SK-MEL-5 (cell line): ENCODE data around the gene MN1. TPM values are rescaled to one million over a fixed set of nuclear protein-coding genes. Genes with fewer than 3 reads are reported as not detected.

ENCODE experiments used
- DNase-seq: peaks from one replicate; pipeline ENCODE4 v3.0.0-alpha.2; 2016; ENCODE audit warnings: low read depth, low spot score
- in situ Hi-C: cut with HindIII; loops from 2 replicates; pipeline ENCODE4 v1.10.0; 2016; ENCODE audit warnings: low sequenced_read_pairs, high pct_unique_total_duplicates, low pct_unique_long_range_greater_than_20kb
- total RNA-seq: library from RNA; depleted of rRNA; stranded (reverse); fragments of >200 nt; shearing (Covaris generic); gene quantifications from 2 replicates; pipeline ENCODE4 v1.2.3, GENCODE V29; 2014

The MN1 gene
- total RNA-seq, 1 experiment from 2014 or later: 0.16 TPM

- in situ Hi-C loops: no loop called here
- DNase-seq: no peak
Observed at GRCh38 chr22:27737521-27737920, 64.0 kb downstream of the MN1 start.

- DNase-seq: no peak
- in situ Hi-C loops: no loop called here
Observed at GRCh38 chr22:27734066-27734465, 67.5 kb downstream of the MN1 start.

GRCh38 chr22:27732841-27733240 lies 68.7 kb downstream of the MN1 start:
- in situ Hi-C loops: no loop called here
- no peak for DNase-seq

- DNase-seq: no peak
- in situ Hi-C loops: no loop called here
Observed at GRCh38 chr22:27732391-27732790, 69.2 kb downstream of the MN1 start.

DNA sequence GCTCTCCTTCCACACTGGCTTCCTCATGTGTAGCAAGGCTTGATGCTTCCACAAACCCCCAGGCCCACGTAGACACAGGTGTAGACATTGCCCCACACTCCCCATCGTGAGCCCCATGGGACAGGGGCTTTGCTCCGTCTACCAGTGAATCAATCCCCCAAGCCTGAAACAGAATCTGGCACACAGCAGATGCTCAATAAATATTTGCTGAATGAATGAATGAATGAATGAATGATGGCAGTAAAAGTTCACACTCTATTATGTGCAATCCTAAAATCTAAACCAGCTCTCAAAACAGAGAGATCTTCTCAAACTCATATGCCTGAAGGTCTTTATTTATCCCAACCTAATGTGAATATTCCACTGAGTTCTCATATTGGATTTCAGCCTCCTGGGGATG lies 69.9 kb downstream of the MN1 start:
- in situ Hi-C loops: no loop called here
- no peak for DNase-seq

GRCh38 chr22:27730641-27731433 lies 70.7 kb downstream of the MN1 start:
- DNase-seq: no peak
- in situ Hi-C loops: no loop called here

DNA sequence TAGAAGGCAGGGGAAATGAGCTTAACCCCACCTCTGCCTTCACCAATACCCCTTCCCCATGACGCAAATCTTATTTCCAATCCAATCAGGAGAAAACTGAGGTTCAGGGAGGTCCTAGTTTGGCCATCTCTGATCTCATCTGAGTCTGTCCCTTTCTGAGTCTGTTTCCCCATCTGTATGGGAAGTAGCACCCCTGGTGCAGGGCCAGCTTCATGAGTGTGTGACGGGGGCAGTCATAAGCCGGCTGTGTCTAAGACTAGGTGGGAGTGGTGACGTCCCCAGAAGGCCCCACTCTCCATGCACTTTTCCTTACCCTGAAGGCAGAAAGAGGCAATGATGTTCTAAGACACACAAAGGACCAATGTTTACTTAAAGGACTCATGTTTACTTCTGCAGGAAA lies 72.3 kb downstream of the MN1 start:
- DNase-seq: no peak
- in situ Hi-C loops: no loop called here

GRCh38 chr22:27727673-27728451 lies 73.7 kb downstream of the MN1 start:
- DNase-seq: peak; percentile 27
- in situ Hi-C loops: no loop called here

GRCh38 chr22:27726686-27727449 lies 74.7 kb downstream of the MN1 start:
- in situ Hi-C loops: no loop called here
- no peak for DNase-seq

DNA sequence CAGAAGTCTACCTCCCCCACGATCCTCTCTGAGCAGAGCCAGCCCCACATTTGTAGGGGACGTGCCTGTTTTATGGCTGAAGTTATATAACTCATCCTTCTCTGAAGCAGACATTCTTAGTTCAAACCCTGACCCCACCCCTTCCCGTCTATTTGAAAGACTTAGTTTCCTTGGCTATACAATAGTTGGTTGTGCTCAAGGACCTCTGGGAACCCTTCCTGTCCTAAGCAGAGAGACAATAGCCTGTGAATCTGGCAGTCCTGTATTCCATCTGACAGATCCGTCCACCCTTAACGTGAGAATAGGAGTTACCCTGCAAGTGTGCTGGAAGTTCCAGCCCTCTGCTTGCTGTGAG lies 75.2 kb downstream of the MN1 start:
- in situ Hi-C loops: no loop called here

DNA sequence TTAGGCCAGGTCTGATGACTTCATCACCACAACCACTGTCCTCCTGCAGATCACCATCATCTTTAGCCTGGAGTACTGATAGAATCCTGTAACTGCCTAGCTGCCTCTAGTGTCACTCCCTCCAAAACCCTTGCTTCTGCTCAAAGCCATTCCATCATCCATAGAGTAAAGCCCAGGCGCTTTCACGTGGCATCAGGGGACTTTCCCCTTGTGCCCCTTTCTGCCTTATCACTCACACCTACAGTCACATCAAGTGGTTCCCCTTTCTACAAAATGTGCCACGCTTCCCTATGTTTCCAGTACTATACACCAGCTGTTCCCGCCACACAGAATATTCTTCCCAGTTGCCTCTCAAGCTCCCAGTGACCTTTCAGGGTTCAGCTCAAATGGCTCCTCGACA lies 75.9 kb downstream of the MN1 start:
- in situ Hi-C loops: no loop called here
- DNase-seq: no peak

More for the DNA sequence above, 75.2 kb downstream of the MN1 start:
- DNase-seq: no peak

DNA sequence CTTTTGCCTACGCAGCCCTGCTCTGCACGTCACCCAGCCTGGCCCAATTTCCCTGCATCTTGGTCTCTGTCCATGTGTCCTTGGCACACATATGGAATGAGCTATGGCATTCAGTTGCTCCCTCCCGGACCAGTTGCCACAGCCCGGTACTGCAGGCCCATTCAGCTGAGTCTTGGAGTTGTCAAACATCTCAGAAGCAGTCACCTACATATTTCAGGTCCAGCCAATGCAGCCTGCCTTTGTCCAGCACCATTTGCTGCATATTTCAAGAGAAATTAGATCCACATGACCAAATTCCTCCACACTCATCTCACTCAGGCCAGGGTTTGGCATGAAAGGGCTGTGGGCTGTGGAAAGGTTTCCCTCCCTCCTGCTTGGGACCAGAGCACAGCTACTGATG lies 76.8 kb downstream of the MN1 start:
- in situ Hi-C loops: no loop called here

DNA sequence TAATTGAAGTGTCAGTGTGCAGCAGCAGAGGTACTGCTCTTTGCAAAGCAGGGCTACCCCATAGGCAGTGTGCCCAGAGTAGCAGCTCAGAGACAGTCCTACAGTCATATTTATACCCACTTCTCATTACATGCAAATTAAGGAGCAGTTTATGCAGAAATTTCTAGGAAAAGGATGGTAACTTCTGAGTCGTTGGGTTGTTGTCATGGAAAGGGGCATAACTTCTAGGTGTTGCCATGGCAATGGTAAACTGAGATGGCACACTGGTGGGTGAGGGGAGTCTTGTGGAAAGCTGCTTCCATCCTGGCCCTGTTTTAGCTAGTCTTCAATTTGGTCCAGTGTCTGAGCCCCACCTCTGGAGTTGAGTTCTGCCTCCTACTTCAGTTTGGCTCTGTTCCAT lies 77.4 kb downstream of the MN1 start:
- in situ Hi-C loops: no loop called here
- DNase-seq: no peak

More for the DNA sequence above, 76.8 kb downstream of the MN1 start:
- DNase-seq: no peak

- in situ Hi-C loops: no loop called here
- no peak for DNase-seq
Observed at GRCh38 chr22:27723708-27724107, 77.8 kb downstream of the MN1 start.

- peak; percentile 24 for DNase-seq
- in situ Hi-C loops: no loop called here
Observed at GRCh38 chr22:27723158-27723557, 78.4 kb downstream of the MN1 start.

DNA sequence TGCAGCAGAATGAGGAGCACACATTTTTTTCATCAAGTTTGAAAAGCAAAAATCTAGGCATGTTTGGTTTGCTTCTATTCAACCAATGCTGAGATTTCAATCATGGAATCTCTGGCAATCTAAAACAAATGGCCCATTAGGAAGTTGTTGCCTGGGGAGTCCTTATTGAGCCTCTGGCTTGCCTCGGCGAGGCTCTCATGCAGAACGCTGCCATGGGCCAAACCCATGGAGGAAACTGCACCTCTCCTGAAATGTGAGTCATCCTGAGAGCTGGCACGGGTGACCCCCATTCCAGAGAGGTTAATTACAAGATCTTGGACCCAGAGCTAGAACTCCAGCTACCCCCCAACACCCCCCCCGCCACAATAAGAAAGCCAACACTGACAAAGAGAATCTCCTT lies 80.7 kb downstream of the MN1 start:
- in situ Hi-C loops: no loop called here
- DNase-seq: no peak

DNA sequence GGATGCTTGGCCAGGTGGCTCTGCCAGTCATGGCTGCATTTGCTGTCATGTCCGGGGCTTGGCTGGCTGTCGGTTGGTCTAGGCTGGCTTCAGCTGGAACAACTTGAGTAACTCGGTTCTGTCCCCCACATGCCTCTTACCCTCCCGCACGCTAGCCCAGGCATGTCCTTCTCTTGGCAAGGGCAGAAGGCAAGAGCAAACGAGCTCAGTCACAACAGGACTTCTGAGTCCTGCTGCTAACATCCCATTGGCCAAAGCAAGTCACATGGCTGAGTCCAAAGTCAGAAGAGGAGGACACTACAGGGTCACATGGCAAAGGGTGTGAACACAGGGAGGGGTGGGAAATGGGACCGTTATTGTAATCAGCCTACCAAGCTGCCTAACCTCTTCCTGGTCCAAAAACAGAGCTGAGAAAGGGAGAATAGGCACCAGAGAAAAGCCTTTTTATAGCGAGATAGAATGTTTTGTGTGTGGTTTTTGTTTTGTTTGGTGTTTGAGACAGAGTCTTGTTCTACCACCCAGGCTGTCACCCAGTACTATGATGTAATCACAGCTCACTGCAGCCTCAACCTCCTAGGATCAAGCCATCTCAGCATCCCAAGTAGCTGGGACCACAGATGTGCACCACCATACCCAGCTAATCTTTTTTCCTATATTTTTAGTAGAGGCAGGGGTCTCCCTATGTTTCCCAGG lies 81.9 kb downstream of the MN1 start:
- in situ Hi-C loops: no loop called here
- DNase-seq: peak; percentile 63

- in situ Hi-C loops: no loop called here
- DNase-seq: no peak
Observed at GRCh38 chr22:27719036-27719347, 82.6 kb downstream of the MN1 start.
